WTC11 (cell line): ENCODE data around the gene TSPAN18. TPM values are rescaled to one million over a fixed set of nuclear protein-coding genes. Genes with fewer than 3 reads are reported as not detected.

ENCODE experiments used
- AFF4 ChIP-seq: sonication (generic); formaldehyde crosslinking; IDR thresholded peaks from 2 replicates; pipeline ENCODE4 v1.8.1; 2023; ENCODE audit warnings: mild to moderate bottlenecking, missing genetic modification reagents, borderline replicate concordance
- ATF2 ChIP-seq: sonication (generic); formaldehyde crosslinking; IDR thresholded peaks from 2 replicates; pipeline ENCODE4 v1.8.1; 2022; ENCODE audit warnings: low read depth, missing genetic modification reagents, borderline replicate concordance
- E2F4 ChIP-seq: sonication (generic); formaldehyde crosslinking; IDR thresholded peaks from 2 replicates; pipeline ENCODE4 v1.8.1; 2022; ENCODE audit warnings: low read depth, mild to moderate bottlenecking, moderate library complexity, missing genetic modification reagents, borderline replicate concordance
- FOXP4 ChIP-seq: sonication (generic); formaldehyde crosslinking; IDR thresholded peaks from 2 replicates; pipeline ENCODE4 v1.8.0; 2022; ENCODE audit warnings: mild to moderate bottlenecking, missing genetic modification reagents
- GTF2I ChIP-seq: fragments of 250-450 bp; sonication (Bioruptor Pico); conservative IDR thresholded peaks from 2 replicates; pipeline ENCODE4 v1.4.0; 2021; ENCODE audit warnings: mild to moderate bottlenecking
- PRRX2 ChIP-seq: fragments of 250-450 bp; sonication (Bioruptor Pico); IDR thresholded peaks from 2 replicates; pipeline ENCODE4 v1.8.0; 2021; ENCODE audit warnings: mild to moderate bottlenecking
- SP1 ChIP-seq: sonication (generic); formaldehyde crosslinking; conservative IDR thresholded peaks from 2 replicates; pipeline ENCODE4 v1.8.1; 2022; ENCODE audit warnings: missing genetic modification reagents
- ZNF396 ChIP-seq: fragments of 250-450 bp; sonication (Bioruptor Pico); IDR thresholded peaks from 2 replicates; pipeline ENCODE4 v1.8.0; 2021; ENCODE audit warnings: mild to moderate bottlenecking, moderate library complexity, borderline replicate concordance
- ZNF423 ChIP-seq: fragments of 250-450 bp; sonication (Bioruptor Pico); IDR thresholded peaks from 2 replicates; pipeline ENCODE4 v2.1.2; 2022; ENCODE audit warnings: mild to moderate bottlenecking, moderate library complexity
- ZNF425 ChIP-seq: fragments of 250-450 bp; sonication (Bioruptor Pico); conservative IDR thresholded peaks from 2 replicates; pipeline ENCODE4 v1.9.0; 2021; ENCODE audit warnings: mild to moderate bottlenecking
- ZNF532 ChIP-seq: fragments of 250-450 bp; sonication (Bioruptor Pico); IDR thresholded peaks from 2 replicates; pipeline ENCODE4 v1.9.0; 2021; ENCODE audit warnings: mild to moderate bottlenecking, borderline replicate concordance
- total RNA-seq: library from RNA; stranded (reverse); gene quantifications from 3 replicates; pipeline ENCODE4 v1.2.3, GENCODE V29; 2021

Gene TSPAN18
- total RNA-seq, 1 experiment from 2014 or later: 44.7 TPM

- TF ChIP-seq ATF2 (CRISPR knock-in tag): no peak
- TF ChIP-seq ZNF423: no peak
- TF ChIP-seq E2F4 (CRISPR knock-in tag): no peak
- TF ChIP-seq PRRX2 (CRISPR knock-in tag): no peak
- no peak for TF ChIP-seq ZNF532 (CRISPR knock-in tag)
- no peak for TF ChIP-seq SP1 (CRISPR knock-in tag)
- TF ChIP-seq ZNF425 (CRISPR knock-in tag): no peak
- TF ChIP-seq AFF4: no peak
- TF ChIP-seq GTF2I (CRISPR knock-in tag): no peak
- no peak for TF ChIP-seq ZNF396
- TF ChIP-seq FOXP4 (CRISPR knock-in tag): no peak
- TF ChIP-seq, all 79 proteins: peak for 0
Observed at GRCh38 chr11:44943118-44943517, 216.4 kb downstream of the TSPAN18 start (continued).
